ENCODE data around the gene HSPA12A. TPM values are rescaled to one million over a fixed set of nuclear protein-coding genes. Genes with fewer than 3 reads are reported as not detected.

The HSPA12A gene
- total and polyA plus RNA-seq, 9 of the 15 experiments (the other 6 are each of a cell fraction or from before 2014, with no cell fraction given) = 0.01 to 0.18 (median 0.04) TPM; not detected in 4

GRCh38 chr10:116781370-116781884 is 39.1 kb upstream of the HSPA12A start:
- no peak for ATAC-seq
- Histone ChIP-seq H3K9me1 (ENCODE audit: control insufficient read depth, insufficient read depth, low read length) (no peaks in the 10 kb centered on the region), H3K4me2 (ENCODE audit: insufficient read depth, low read length) (no peak overlapping the region), H3K27me3 (ENCODE audit: control insufficient read depth in 2 of 2, insufficient read depth in 2 of 2, low read length in 2 of 2) (peaks cover 0 to 12% of the 10 kb centered on the region in 2 experiments; a peak in 1 of 5 replicates), H3K79me2 (ENCODE audit: control insufficient read depth, insufficient read depth, low read length) (no peaks in the 10 kb centered on the region), H3K4me1 (replicated peaks in 1 of 2; ENCODE audit: control insufficient read depth in 2 of 2, insufficient read depth in 2 of 2, low read length in 2 of 2) (no peaks in the 10 kb centered on the region), H3K4me3 (no peak overlapping the region), H3K27ac (ENCODE audit: extremely low read depth, low read depth, low read length) (no peak overlapping the region), H3K9ac (ENCODE audit: insufficient read depth in 1 of 2, low read depth in 2 of 2, low read length in 2 of 2) (no peak overlapping the region), H4K20me1 (replicated peaks; ENCODE audit: control insufficient read depth, insufficient read depth, low read length) (no peaks in the 10 kb centered on the region), H3K36me3 (ENCODE audit: control insufficient read depth, insufficient read depth, low read length) (no peaks in the 10 kb centered on the region), H3K9me3 (replicated peaks; ENCODE audit: control insufficient read depth, insufficient read depth, low read depth, low read length) (no peaks in the 10 kb centered on the region), H2AFZ (ENCODE audit: low read depth, low read length) (no peak overlapping the region)
- intact Hi-C loops (cut with micrococcal nuclease) (loop anchor here (10.0 kb wide), 1 partner anchor 337 kb away; no protein-coding TSS in a partner anchor), in situ Hi-C loops (cut with MboI) (loop anchor here (25.0 kb wide), 1 partner anchor 94 kb away; no protein-coding TSS in a partner anchor)
- CTCF ChIA-PET (ENCODE audit: low intra/inter-chr PET ratio) = no interaction called here
- FAIRE-seq = no peak
- BruUV-seq (replicated peaks) = no TSS peak
- no peak for DNase-seq (ENCODE audit: extremely low read depth in 1 of 4, low spot score in 3 of 4)
- WGBS (ENCODE audit: insufficient coverage, low coverage, missing lambda C conversion rate) = 2% methylated on average over 7 of the region's 7 CpGs
- POLR2A ChIA-PET = no interaction called here
- TF ChIP-seq TCF7 (IDR thresholded peaks at IDR 0.05; ENCODE audit: borderline replicate concordance) (no peak), MTA1 (IDR thresholded peaks at IDR 0.05; ENCODE audit: borderline replicate concordance) (no peak), SOX6 (IDR thresholded peaks at IDR 0.05) (no peak), CLOCK (CRISPR knock-in tag; IDR thresholded peaks at IDR 0.05; ENCODE audit: borderline replicate concordance) (no peak), ZNF696 (CRISPR knock-in tag; conservative IDR thresholded peaks at IDR 0.05) (no peak), ZNF592 (IDR thresholded peaks at IDR 0.05) (no peak), ZNF449 (CRISPR knock-in tag; IDR thresholded peaks at IDR 0.05) (no peak), LARP7 (IDR thresholded peaks at IDR 0.05) (no peak), TAL1 (IDR thresholded peaks at IDR 0.05) (no peak), TRIM24 (IDR thresholded peaks at IDR 0.05) (no peak), ARID2 (IDR thresholded peaks at IDR 0.05) (no peak)

All from K562 (cell line).